Fibroblast of the aortic adventitia (primary cell): ENCODE data around the gene BNC2. TPM values are rescaled to one million over a fixed set of nuclear protein-coding genes. Genes with fewer than 3 reads are reported as not detected.
"Not testable (repeated sequence)": the region's sequence is repeated elsewhere in the genome, so short reads cannot be mapped to it uniquely, and the experiment has no call there.

Source experiments
- DNase-seq: peaks from one replicate; pipeline ENCODE4 v3.0.0-alpha.2; 2010; ENCODE audit warnings: low read depth
- H3K4me3 ChIP-seq: 2 replicates; pipeline ENCODE4 v1.5.1; 2011; ENCODE audit warnings: low read depth, mild to moderate bottlenecking, control low read depth, low read length, moderate library complexity
- total RNA-seq: library from RNA; depleted of rRNA; stranded (reverse); fragments of >200 nt; gene quantifications from 2 replicates; pipeline ENCODE4 v1.2.3, GENCODE V29; 2012; ENCODE audit warnings: low replicate concordance
- TF ChIP-seq, protein P1 (sequence below): IDR thresholded peaks from 2 replicates; pipeline ENCODE4 v1.5.1; 2011; ENCODE audit warnings: mild to moderate bottlenecking, low read length, control low read depth, inconsistent platforms; ENCODE audit not compliant: insufficient read depth

The BNC2 gene
- total RNA-seq, 1 donor: 53.3 TPM

DNA sequence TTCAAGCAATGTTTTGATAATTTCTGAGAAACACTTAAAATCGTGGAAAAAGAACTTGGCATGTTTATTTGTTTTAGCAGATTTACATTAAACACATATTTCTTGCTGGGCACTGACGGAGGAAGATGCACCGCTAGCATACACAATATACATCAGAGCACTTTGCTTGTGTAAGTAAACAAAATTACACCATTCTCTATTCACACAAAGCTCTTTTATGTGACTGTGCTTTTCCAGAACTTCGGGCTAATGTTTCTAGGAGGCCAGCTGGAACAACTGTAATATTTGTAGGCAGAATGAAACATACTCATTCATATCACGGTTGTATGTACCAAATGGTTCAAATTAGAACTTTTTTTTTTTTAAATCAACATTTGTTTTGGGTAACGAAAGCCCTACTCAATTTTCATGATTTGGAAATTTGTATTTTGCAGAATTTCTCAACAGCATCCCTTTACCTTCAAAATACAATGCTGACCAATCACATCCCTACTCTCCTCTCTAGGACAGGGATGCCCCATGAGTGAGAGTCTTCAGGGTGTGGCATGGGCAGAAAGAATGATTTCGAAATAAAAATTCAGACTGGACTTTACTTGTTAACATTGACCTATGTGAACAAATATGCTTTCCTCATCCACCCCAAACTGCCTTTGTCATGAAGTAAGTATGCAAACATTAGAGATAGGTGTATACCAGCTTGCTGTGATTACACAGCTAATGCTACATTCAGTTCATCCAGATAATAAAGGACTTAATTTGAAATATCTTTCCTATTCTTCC is 425.1 kb downstream of the BNC2 start:
- TF ChIP-seq, protein P1, sequence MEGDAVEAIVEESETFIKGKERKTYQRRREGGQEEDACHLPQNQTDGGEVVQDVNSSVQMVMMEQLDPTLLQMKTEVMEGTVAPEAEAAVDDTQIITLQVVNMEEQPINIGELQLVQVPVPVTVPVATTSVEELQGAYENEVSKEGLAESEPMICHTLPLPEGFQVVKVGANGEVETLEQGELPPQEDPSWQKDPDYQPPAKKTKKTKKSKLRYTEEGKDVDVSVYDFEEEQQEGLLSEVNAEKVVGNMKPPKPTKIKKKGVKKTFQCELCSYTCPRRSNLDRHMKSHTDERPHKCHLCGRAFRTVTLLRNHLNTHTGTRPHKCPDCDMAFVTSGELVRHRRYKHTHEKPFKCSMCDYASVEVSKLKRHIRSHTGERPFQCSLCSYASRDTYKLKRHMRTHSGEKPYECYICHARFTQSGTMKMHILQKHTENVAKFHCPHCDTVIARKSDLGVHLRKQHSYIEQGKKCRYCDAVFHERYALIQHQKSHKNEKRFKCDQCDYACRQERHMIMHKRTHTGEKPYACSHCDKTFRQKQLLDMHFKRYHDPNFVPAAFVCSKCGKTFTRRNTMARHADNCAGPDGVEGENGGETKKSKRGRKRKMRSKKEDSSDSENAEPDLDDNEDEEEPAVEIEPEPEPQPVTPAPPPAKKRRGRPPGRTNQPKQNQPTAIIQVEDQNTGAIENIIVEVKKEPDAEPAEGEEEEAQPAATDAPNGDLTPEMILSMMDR: no peak
- peak; percentile 68 for DNase-seq
- H3K4me3 ChIP-seq: no peak overlapping the region

DNA sequence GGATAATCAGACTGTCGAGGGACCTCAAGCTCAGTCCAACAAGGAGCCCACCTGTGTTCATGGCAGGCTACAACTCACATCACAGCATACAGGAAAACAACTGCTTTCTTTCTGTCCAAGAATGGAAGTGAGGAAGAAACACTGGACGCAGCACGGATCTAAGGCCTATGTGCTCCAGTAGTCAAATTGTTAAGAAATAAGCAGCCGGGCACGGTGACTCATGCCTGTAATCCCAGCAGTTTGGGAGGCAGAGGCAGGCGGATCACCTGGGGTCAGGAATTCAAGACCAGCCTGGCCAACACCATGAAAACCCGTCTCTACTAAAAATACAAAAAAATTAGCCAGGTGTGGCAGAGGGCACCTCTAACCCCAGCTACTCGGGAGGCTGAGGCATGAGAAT is 427.8 kb downstream of the BNC2 start:
- no peak overlapping the region for H3K4me3 ChIP-seq
- TF ChIP-seq, protein P1: no peak
- DNase-seq: peak; percentile 56

DNA sequence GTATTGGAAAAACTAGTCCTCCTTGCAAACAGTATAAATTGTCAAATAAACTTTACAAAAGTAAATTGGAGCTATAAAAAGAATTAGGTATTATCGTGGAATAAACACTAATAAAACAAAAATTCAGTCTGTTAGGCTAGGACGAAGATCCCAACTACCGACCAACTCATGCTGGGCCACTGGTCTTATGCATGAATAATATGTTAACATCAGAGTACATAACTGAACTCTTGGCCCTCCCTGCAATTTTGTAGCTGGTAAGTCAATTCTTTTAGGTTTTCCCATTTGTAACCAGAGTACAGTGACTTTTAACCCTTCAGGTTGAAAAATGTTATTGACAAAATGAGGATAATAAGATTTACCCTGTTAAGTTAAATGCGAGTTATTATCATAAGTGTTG is 428.7 kb downstream of the BNC2 start:
- H3K4me3 ChIP-seq: no peak overlapping the region
- DNase-seq: no peak
- TF ChIP-seq, protein P1: no peak

DNA sequence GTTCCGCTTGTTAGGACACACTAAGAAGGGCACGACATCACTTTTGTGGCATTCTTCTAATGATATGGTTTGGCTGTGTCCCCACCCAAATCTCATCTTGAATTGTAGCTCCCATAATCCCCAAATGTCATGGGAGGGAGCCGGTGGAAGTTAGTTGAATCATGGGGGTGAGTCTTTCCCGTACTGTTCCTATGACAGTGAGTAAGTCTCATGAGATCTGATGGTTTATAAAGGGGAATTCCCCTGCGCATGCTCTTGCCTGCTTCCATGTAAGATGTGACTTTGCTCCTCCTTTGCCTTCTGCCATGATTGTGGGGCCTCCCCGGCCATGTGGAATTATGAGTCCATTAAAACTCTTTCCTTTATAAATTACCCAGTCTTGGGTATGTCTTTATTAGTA is 431.6 kb downstream of the BNC2 start:
- not testable (repeated sequence) for H3K4me3 ChIP-seq, DNase-seq

DNA sequence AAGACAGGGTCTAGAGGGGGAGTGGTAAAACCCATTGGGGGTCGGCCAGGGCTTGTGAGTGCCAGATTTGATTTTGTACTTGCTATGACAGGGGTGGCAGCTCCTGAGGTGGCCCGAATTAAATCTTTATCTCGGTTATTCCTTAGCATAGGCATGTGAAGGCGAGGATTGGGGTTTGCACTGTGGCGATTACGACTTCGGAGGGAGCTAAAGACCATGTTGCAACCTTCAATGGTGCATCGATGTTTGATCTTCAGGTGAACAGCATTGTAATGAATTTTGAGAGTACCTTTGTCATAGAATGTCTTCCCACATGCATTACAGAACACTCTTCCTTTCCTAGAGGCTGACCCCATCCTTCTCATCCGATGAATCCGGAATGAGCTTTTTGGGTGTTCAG is 433.9 kb downstream of the BNC2 start:
- TF ChIP-seq, protein P1: no peak
- H3K4me3 ChIP-seq: no peak overlapping the region
- no peak for DNase-seq

DNA sequence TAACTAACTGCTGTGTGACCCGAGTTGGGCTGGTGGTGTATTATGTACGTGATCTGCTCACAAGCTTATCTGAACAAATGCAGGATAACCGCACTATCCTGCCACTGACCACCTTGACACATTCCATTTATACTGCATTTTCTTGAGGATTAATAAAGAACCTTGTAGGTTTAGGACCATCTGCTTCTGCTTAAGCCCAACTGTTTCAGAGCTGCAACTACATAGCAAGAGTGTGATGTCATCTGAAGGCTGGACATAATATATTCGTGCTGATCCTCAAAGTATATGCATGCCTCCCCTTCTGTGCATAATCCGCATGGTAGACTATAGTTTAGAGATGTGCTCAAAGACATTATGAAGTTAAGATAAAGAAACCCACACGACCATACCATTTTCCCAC is 435.9 kb downstream of the BNC2 start:
- TF ChIP-seq, protein P1: no peak
- no peak overlapping the region for H3K4me3 ChIP-seq
- peak; percentile 60 for DNase-seq

DNA sequence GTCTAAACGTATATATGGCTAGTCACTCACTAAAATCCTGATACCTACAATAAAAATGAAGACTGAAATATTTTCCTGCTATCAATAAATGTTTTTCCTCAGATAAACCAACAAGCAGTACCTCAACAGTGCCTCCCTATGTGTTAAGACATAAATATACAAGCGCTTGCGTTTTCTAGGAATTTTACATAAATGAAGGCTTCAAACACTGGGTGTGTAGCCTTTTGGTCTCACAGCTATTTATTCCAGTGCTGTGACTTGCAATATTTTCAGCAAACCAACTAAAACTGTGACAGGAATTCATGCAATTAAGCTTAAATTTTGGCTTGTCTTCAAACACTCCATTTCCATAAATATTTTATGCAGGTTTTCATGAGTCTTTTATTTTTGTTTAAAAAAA is 437.0 kb downstream of the BNC2 start:
- TF ChIP-seq, protein P1: no peak
- H3K4me3 ChIP-seq: no peak overlapping the region
- no peak for DNase-seq
